PC-3 (cell line): ENCODE results near the gene RAG2.

Source experiments
- CTCF ChIP-seq: fragments of 300-600 bp; sonication (generic); conservative IDR thresholded peaks from 2 replicates; pipeline ENCODE4 v1.5.1; 2017; ENCODE audit warnings: antibody characterized with exemption, low read depth, mild to moderate bottlenecking, low read length
- EZH2 ChIP-seq: fragments of 300-600 bp; sonication (generic); IDR thresholded peaks from one replicate; pipeline ENCODE4 v1.6.1; 2017; ENCODE audit warnings: antibody characterized with exemption, mild to moderate bottlenecking, low read length; ENCODE audit not compliant: unreplicated experiment
- EZH2phosphoT487 ChIP-seq: fragments of 300-600 bp; sonication (generic); IDR thresholded peaks from 2 replicates; pipeline ENCODE4 v1.6.1; 2018; ENCODE audit warnings: mild to moderate bottlenecking, antibody characterized with exemption, low read length, borderline replicate concordance

GRCh38 chr11:36609383-36609782 lies 11.3 kb upstream of the RAG2 start:
- TF ChIP-seq CTCF (no peak), EZH2phosphoT487 (no peak), EZH2 (no peak)
